ENCODE measurements around the gene GUCY1A2.
A peak's percentile ranks its signal among the peaks of the same experiment; 100 is the strongest.

GUCY1A2 gene

GRCh38 chr11:107018902-107019493 is 722 bp upstream of the GUCY1A2 start:
- no peak for DNase-seq (ENCODE audit: low spot score in 2 of 2)
- Mint-ChIP-seq H3K4me3 (no peak overlapping the region), H3K36me3 (ENCODE audit: insufficient read depth) (no peaks in the 10 kb centered on the region), H3K9me3 (peaks cover 5% of the 10 kb centered on the region), H3K27me3 (peaks cover 21% of the 10 kb centered on the region), H3K4me1 (peaks cover 5% of the 10 kb centered on the region), H3K27ac (ENCODE audit: low read depth) (no peak overlapping the region)
- ATAC-seq (replicated peaks; ENCODE audit: extremely low read depth, poor library complexity, severe bottlenecking), result no peak

- Mint-ChIP-seq H3K4me3 (peak overlapping the region; percentile 4), H3K36me3 (ENCODE audit: insufficient read depth) (no peaks in the 10 kb centered on the region), H3K27me3 (peaks cover 21% of the 10 kb centered on the region), H3K4me1 (peaks cover 5% of the 10 kb centered on the region), H3K27ac (ENCODE audit: low read depth) (no peak overlapping the region), H3K9me3 (peaks cover 5% of the 10 kb centered on the region)
- DNase-seq (ENCODE audit: low spot score in 2 of 2) (no peak), ATAC-seq (replicated peaks; ENCODE audit: extremely low read depth, poor library complexity, severe bottlenecking) (peak; percentile 19)
Observed at GRCh38 chr11:107017433-107018218, 650 bp downstream of the GUCY1A2 start.

GRCh38 chr11:107017104-107017432 is 1.2 kb downstream of the GUCY1A2 start:
- no peak for ATAC-seq (replicated peaks; ENCODE audit: extremely low read depth, poor library complexity, severe bottlenecking)
- peaks cover 5% of the 10 kb centered on the region for H3K4me1 Mint-ChIP-seq
- no peak overlapping the region for H3K27ac Mint-ChIP-seq (ENCODE audit: low read depth)
- H3K27me3 Mint-ChIP-seq, result peaks cover 21% of the 10 kb centered on the region
- peak overlapping the region; percentile 4 for H3K4me3 Mint-ChIP-seq
- DNase-seq (ENCODE audit: low spot score in 2 of 2), result no peak
- H3K36me3 Mint-ChIP-seq (ENCODE audit: insufficient read depth), result no peaks in the 10 kb centered on the region
- peaks cover 5% of the 10 kb centered on the region for H3K9me3 Mint-ChIP-seq

- no peak overlapping the region for H3K27ac Mint-ChIP-seq (ENCODE audit: low read depth)
Observed at GRCh38 chr11:107014871-107015270, 3.4 kb downstream of the GUCY1A2 start.

GRCh38 chr11:107011977-107012376 is 6.3 kb downstream of the GUCY1A2 start:
- Mint-ChIP-seq H3K4me1 (peaks cover under 1% of the 10 kb centered on the region), H3K9me3 (peaks cover 11% of the 10 kb centered on the region), H3K36me3 (ENCODE audit: insufficient read depth) (peaks cover 2% of the 10 kb centered on the region), H3K27me3 (peaks cover 14% of the 10 kb centered on the region), H3K4me3 (no peak overlapping the region), H3K27ac (ENCODE audit: low read depth) (no peak overlapping the region)
- no peak for DNase-seq (ENCODE audit: low spot score in 2 of 2)
- ATAC-seq (replicated peaks; ENCODE audit: extremely low read depth, poor library complexity, severe bottlenecking), result no peak

More at GRCh38 chr11:107014871-107015270, 3.4 kb downstream of the GUCY1A2 start:
- Mint-ChIP-seq H3K4me1 (peaks cover 5% of the 10 kb centered on the region), H3K4me3 (no peak overlapping the region), H3K36me3 (ENCODE audit: insufficient read depth) (peaks cover under 1% of the 10 kb centered on the region), H3K9me3 (peaks cover 5% of the 10 kb centered on the region), H3K27me3 (peaks cover 21% of the 10 kb centered on the region)
- DNase-seq (ENCODE audit: low spot score in 2 of 2) (no peak), ATAC-seq (replicated peaks; ENCODE audit: extremely low read depth, poor library complexity, severe bottlenecking) (no peak)

- Mint-ChIP-seq H3K27me3 (no peaks in the 10 kb centered on the region), H3K27ac (ENCODE audit: low read depth) (no peak overlapping the region), H3K4me1 (no peaks in the 10 kb centered on the region), H3K9me3 (peaks cover 13% of the 10 kb centered on the region), H3K4me3 (no peak overlapping the region), H3K36me3 (ENCODE audit: insufficient read depth) (peaks cover 2% of the 10 kb centered on the region)
- DNase-seq (ENCODE audit: low spot score in 2 of 2) (no peak), ATAC-seq (replicated peaks; ENCODE audit: extremely low read depth, poor library complexity, severe bottlenecking) (no peak)
Observed at GRCh38 chr11:107009190-107009589, 9.1 kb downstream of the GUCY1A2 start.

GRCh38 chr11:107006076-107006833 is 12.0 kb downstream of the GUCY1A2 start:
- Mint-ChIP-seq H3K27me3 (no peaks in the 10 kb centered on the region), H3K4me3 (no peak overlapping the region), H3K36me3 (ENCODE audit: insufficient read depth) (peaks cover 2% of the 10 kb centered on the region), H3K4me1 (no peaks in the 10 kb centered on the region), H3K9me3 (peaks cover 13% of the 10 kb centered on the region), H3K27ac (ENCODE audit: low read depth) (no peak overlapping the region)
- DNase-seq (ENCODE audit: low spot score in 2 of 2), result no peak
- ATAC-seq (replicated peaks; ENCODE audit: extremely low read depth, poor library complexity, severe bottlenecking), result no peak

GRCh38 chr11:106999196-106999595 is 19.1 kb downstream of the GUCY1A2 start:
- no peaks in the 10 kb centered on the region for H3K4me1 Mint-ChIP-seq
- no peak overlapping the region for H3K27ac Mint-ChIP-seq (ENCODE audit: low read depth)
- no peaks in the 10 kb centered on the region for H3K36me3 Mint-ChIP-seq (ENCODE audit: insufficient read depth)
- DNase-seq (ENCODE audit: low spot score in 2 of 2) (no peak), ATAC-seq (replicated peaks; ENCODE audit: extremely low read depth, poor library complexity, severe bottlenecking) (no peak)
- H3K4me3 Mint-ChIP-seq, result no peak overlapping the region
- no peaks in the 10 kb centered on the region for H3K27me3 Mint-ChIP-seq
- no peaks in the 10 kb centered on the region for H3K9me3 Mint-ChIP-seq

GRCh38 chr11:106998916-106999188 is 19.4 kb downstream of the GUCY1A2 start:
- Mint-ChIP-seq H3K4me3 (no peak overlapping the region), H3K27ac (ENCODE audit: low read depth) (no peak overlapping the region), H3K9me3 (no peaks in the 10 kb centered on the region), H3K4me1 (no peaks in the 10 kb centered on the region), H3K36me3 (ENCODE audit: insufficient read depth) (no peaks in the 10 kb centered on the region), H3K27me3 (no peaks in the 10 kb centered on the region)
- no peak for DNase-seq (ENCODE audit: low spot score in 2 of 2)
- no peak for ATAC-seq (replicated peaks; ENCODE audit: extremely low read depth, poor library complexity, severe bottlenecking)

- ATAC-seq (replicated peaks; ENCODE audit: extremely low read depth, poor library complexity, severe bottlenecking), result no peak
- Mint-ChIP-seq H3K4me1 (no peaks in the 10 kb centered on the region), H3K36me3 (ENCODE audit: insufficient read depth) (no peaks in the 10 kb centered on the region), H3K27ac (ENCODE audit: low read depth) (no peak overlapping the region), H3K9me3 (no peaks in the 10 kb centered on the region), H3K4me3 (no peak overlapping the region), H3K27me3 (no peaks in the 10 kb centered on the region)
- DNase-seq (ENCODE audit: low spot score in 2 of 2), result no peak
Observed at GRCh38 chr11:106998116-106998915, 20.0 kb downstream of the GUCY1A2 start.

GRCh38 chr11:106997227-106997626 is 21.0 kb downstream of the GUCY1A2 start:
- H3K27me3 Mint-ChIP-seq, result no peaks in the 10 kb centered on the region
- H3K27ac Mint-ChIP-seq (ENCODE audit: low read depth), result no peak overlapping the region
- H3K9me3 Mint-ChIP-seq, result peaks cover 6% of the 10 kb centered on the region
- no peaks in the 10 kb centered on the region for H3K36me3 Mint-ChIP-seq (ENCODE audit: insufficient read depth)
- ATAC-seq (replicated peaks; ENCODE audit: extremely low read depth, poor library complexity, severe bottlenecking) (no peak), DNase-seq (ENCODE audit: low spot score in 2 of 2) (no peak)
- H3K4me1 Mint-ChIP-seq, result no peaks in the 10 kb centered on the region
- H3K4me3 Mint-ChIP-seq, result no peak overlapping the region

- ATAC-seq (replicated peaks; ENCODE audit: extremely low read depth, poor library complexity, severe bottlenecking) (no peak), DNase-seq (ENCODE audit: low spot score in 2 of 2) (no peak)
- no peaks in the 10 kb centered on the region for H3K36me3 Mint-ChIP-seq (ENCODE audit: insufficient read depth)
- H3K27me3 Mint-ChIP-seq, result no peaks in the 10 kb centered on the region
- no peak overlapping the region for H3K4me3 Mint-ChIP-seq
- no peaks in the 10 kb centered on the region for H3K4me1 Mint-ChIP-seq
- H3K9me3 Mint-ChIP-seq, result peaks cover 6% of the 10 kb centered on the region
- H3K27ac Mint-ChIP-seq (ENCODE audit: low read depth), result no peak overlapping the region
Observed at GRCh38 chr11:106996691-106997090, 21.6 kb downstream of the GUCY1A2 start.

Data from central memory CD8-positive, alpha-beta T cell (primary cell).